Natural killer cell (primary cell): ENCODE data around the gene MET. TPM values are rescaled to one million over a fixed set of nuclear protein-coding genes. Genes with fewer than 3 reads are reported as not detected.

Source experiments
- ATAC-seq, 3 donors: fragments of 150-1000 bp in 2 of 3; fragments of 200-7000 bp in 1 of 3; cut with Tn5 transposase; 1 replicate in 1 of 3; 2 replicates in 2 of 3; pipeline ENCODE4 v1.10.0; 2021; ENCODE audit warnings: mild to moderate bottlenecking in 2 of 3, moderate library complexity in 2 of 3
- DNase-seq, 2 donors: peaks; one replicate each; pipeline versions ENCODE4 v3.0.0 to v3.0.0-alpha.2; 2013 to 2021; ENCODE audit warnings: mixed read lengths in 1 of 2
- H3K27ac ChIP-seq: one replicate; pipeline ENCODE4 v1.5.1; 2013; ENCODE audit warnings: mild to moderate bottlenecking, low read length
- H3K27me3 ChIP-seq: one replicate; pipeline ENCODE4 v1.6.1; 2013; ENCODE audit warnings: low read length; ENCODE audit not compliant: control insufficient read depth, insufficient read depth
- H3K36me3 ChIP-seq: one replicate; pipeline ENCODE4 v1.6.1; 2013; ENCODE audit warnings: low read length; ENCODE audit not compliant: control insufficient read depth, insufficient read depth
- H3K4me1 ChIP-seq: one replicate; pipeline ENCODE4 v1.6.1; 2013; ENCODE audit warnings: low read length; ENCODE audit not compliant: control insufficient read depth, insufficient read depth
- H3K4me3 ChIP-seq: one replicate; pipeline ENCODE4 v1.5.1; 2013; ENCODE audit warnings: low read length
- H3K9me3 ChIP-seq: one replicate; pipeline ENCODE4 v1.6.1; 2013; ENCODE audit warnings: low read length; ENCODE audit not compliant: control insufficient read depth, insufficient read depth
- H3K27ac Mint-ChIP-seq, 2 donors: one replicate each; pipeline ENCODE4 v1.8.0; 2022; ENCODE audit warnings: mild to moderate bottlenecking in 2 of 2, mixed read lengths in 2 of 2, moderate library complexity in 1 of 2
- H3K27me3 Mint-ChIP-seq, 2 donors: one replicate each; pipeline ENCODE4 v1.8.0; 2022; ENCODE audit warnings: low read depth in 2 of 2, mixed read lengths in 2 of 2
- H3K36me3 Mint-ChIP-seq: one replicate; pipeline ENCODE4 v1.8.0; 2022; ENCODE audit warnings: mixed read lengths
- H3K4me1 Mint-ChIP-seq, 2 donors: one replicate each; pipeline ENCODE4 v1.8.0; 2022; ENCODE audit warnings: mixed read lengths in 2 of 2
- H3K4me3 Mint-ChIP-seq: one replicate; pipeline ENCODE4 v1.8.0; 2022; ENCODE audit warnings: mild to moderate bottlenecking, moderate library complexity, mixed read lengths
- H3K9me3 Mint-ChIP-seq, 2 donors: one replicate each; pipeline ENCODE4 v1.8.0; 2022; ENCODE audit warnings: mixed read lengths in 2 of 2
- CTCF ChIP-seq: fragments of 200-600 bp; IDR thresholded peaks from one replicate; pipeline ENCODE4 v1.8.0; 2022; ENCODE audit warnings: antibody characterized with exemption
- WGBS: methylation state at CpG from one replicate; pipeline ENCODE4 v1.1.7; 2013; ENCODE audit warnings: missing lambda C conversion rate; ENCODE audit not compliant: insufficient coverage; 5-methylcytosine and 5-hydroxymethylcytosine counted together
- intact Hi-C: fragments of 100-400 bp; cut with micrococcal nuclease; formaldehyde crosslinking; loops from one replicate; pipeline ENCODE4 v1.14.2; 2022
- total RNA-seq, 4 donors: library from RNA; stranded (reverse); fragments of 120-200 nt in 1 of 4; gene quantifications; one replicate each; pipeline versions ENCODE4 v1.2.3 to v1.2.4, GENCODE V29; 2013 to 2022

Gene MET
- total RNA-seq, 3 donors from 2014 or later (not counting 1 experiment from before 2014, with no cell fraction given) = 0.16 TPM; not detected in 2

- ATAC-seq (no peak), DNase-seq (no peak)
- Mint-ChIP-seq H3K4me1 (no peaks in the 10 kb centered on the region), H3K9me3 (no peaks in the 10 kb centered on the region), H3K4me3 (no peak overlapping the region), H3K27me3 (peaks cover 8 to 15% of the 10 kb centered on the region in 2 donors), H3K36me3 (no peaks in the 10 kb centered on the region), H3K27ac (no peak overlapping the region)
- Histone ChIP-seq H3K27me3 (no peaks in the 10 kb centered on the region), H3K4me3 (no peak overlapping the region), H3K27ac (no peak overlapping the region), H3K9me3 (no peaks in the 10 kb centered on the region), H3K36me3 (no peaks in the 10 kb centered on the region), H3K4me1 (no peaks in the 10 kb centered on the region)
- intact Hi-C loops = no loop called here
- no peak for TF ChIP-seq CTCF
These were observed 10.1 kb upstream of the MET start for GRCh38 chr7:116661865-116662264.

- TF ChIP-seq CTCF = no peak
- DNase-seq (no peak), ATAC-seq (no peak)
- no peak overlapping the region for H3K4me3 Mint-ChIP-seq
- peaks cover 5 to 19% of the 10 kb centered on the region in 2 donors for H3K27me3 Mint-ChIP-seq
- no peak overlapping the region for H3K4me3 ChIP-seq
- no peaks in the 10 kb centered on the region for H3K9me3 Mint-ChIP-seq
- H3K36me3 ChIP-seq = no peaks in the 10 kb centered on the region
- H3K4me1 ChIP-seq = no peaks in the 10 kb centered on the region
- no peak overlapping the region for H3K27ac Mint-ChIP-seq
- no peaks in the 10 kb centered on the region for H3K4me1 Mint-ChIP-seq
- WGBS = 85% methylated on average over 4 of the region's 4 CpGs
- no peaks in the 10 kb centered on the region for H3K9me3 ChIP-seq
- H3K27me3 ChIP-seq = no peaks in the 10 kb centered on the region
- no peaks in the 10 kb centered on the region for H3K36me3 Mint-ChIP-seq
- intact Hi-C loops = no loop called here
- no peak overlapping the region for H3K27ac ChIP-seq
These were observed 8.3 kb upstream of the MET start for GRCh38 chr7:116663744-116664143.

DNA sequence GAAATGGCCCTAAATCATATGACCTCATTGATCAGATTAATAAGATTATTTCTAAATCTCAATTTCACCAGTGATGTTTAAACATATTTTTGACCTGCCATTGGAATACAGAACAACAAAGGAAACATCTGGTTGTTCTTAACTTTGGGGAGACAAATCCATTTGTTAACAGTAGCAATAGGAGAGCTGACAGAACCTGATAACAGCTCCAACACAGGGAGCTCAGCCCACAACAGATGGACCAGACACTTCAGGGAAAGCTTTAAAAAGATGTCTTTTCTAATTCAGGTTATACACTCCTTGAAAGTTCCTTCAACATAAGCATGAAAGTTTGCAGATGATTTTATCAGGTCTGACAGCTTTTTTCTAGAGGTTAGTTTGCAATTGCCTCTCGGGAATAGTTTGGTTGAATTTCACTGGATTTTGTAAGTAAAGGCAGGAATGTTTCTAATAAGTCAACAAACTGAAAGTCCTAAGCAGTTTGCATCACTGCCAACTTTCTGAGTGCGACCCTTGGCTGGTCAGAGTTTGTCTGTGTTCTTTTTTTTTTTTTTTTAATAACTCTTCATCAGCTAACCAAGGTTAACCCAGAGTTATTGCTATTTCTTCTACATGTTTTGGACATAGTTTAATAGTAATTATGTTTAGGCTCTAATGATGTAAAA lies 6.5 kb upstream of the MET start:
- no peak overlapping the region for H3K4me3 Mint-ChIP-seq
- 35% methylated on average over 1 of the region's 2 CpGs for WGBS

More for the DNA sequence above, 6.5 kb upstream of the MET start:
- intact Hi-C loops = no loop called here
- H3K36me3 Mint-ChIP-seq = no peaks in the 10 kb centered on the region
- Histone ChIP-seq H3K36me3 (no peaks in the 10 kb centered on the region), H3K27ac (no peak overlapping the region), H3K4me1 (no peaks in the 10 kb centered on the region), H3K4me3 (no peak overlapping the region), H3K27me3 (no peaks in the 10 kb centered on the region), H3K9me3 (no peaks in the 10 kb centered on the region)
- peaks cover 4 to 27% of the 10 kb centered on the region in 2 donors for H3K27me3 Mint-ChIP-seq
- TF ChIP-seq CTCF = no peak
- no peak for DNase-seq
- ATAC-seq = no peak
- no peaks in the 10 kb centered on the region for H3K4me1 Mint-ChIP-seq
- H3K9me3 Mint-ChIP-seq = no peaks in the 10 kb centered on the region
- H3K27ac Mint-ChIP-seq = no peak overlapping the region
